ENCODE data around the gene MPZL3. TPM values are rescaled to one million over a fixed set of nuclear protein-coding genes. Genes with fewer than 3 reads are reported as not detected.

The MPZL3 gene
- total RNA-seq = 2.8 TPM

GRCh38 chr11:118251858-118252652 is at the start of gene MPZL3:
Gene MPZL3 (minus strand): TSS chr11:118252365. CDS start chr11:118252294, 71 bp downstream.

GRCh38 chr11:118263695-118264568 is 11.8 kb upstream of the MPZL3 start, which contains the start of gene MPZL2:
Gene MPZL2 (minus strand): TSS chr11:118264297. CDS start chr11:118264153, 144 bp downstream.

GRCh38 chr11:118224511-118225188 is 27.5 kb downstream of the MPZL3 start, which contains the start of gene JAML:
Gene JAML (minus strand): TSS chr11:118225011. CDS start chr11:118214866, 10,145 bp downstream.

Small RNAs within 50 kb of the gene (small RNA-seq; reads per million reads assigned to genes)
- gene HSPE1P18 = not detected

Other genes with a start within 250 kb of the MPZL3 start
- gene TMPRSS4, start 175.3 kb downstream of the MPZL3 start, total RNA-seq = not detected
- gene SMIM35, start 165.4 kb downstream of the MPZL3 start, total RNA-seq = under 0.01 TPM
- gene SCN4B, start 99.5 kb downstream of the MPZL3 start, total RNA-seq = 14.5 TPM
- gene SCN2B, start 75.7 kb downstream of the MPZL3 start, total RNA-seq = 15.0 TPM
- 0.92 TPM for gene JAML, start 27.4 kb downstream of the MPZL3 start, total RNA-seq
- gene MPZL2, start 11.9 kb upstream of the MPZL3 start, total RNA-seq = 1.2 TPM
- not detected for gene CD3E, start 52.4 kb upstream of the MPZL3 start, total RNA-seq
- not detected for gene CD3D, start 90.3 kb upstream of the MPZL3 start, total RNA-seq
- not detected for gene CD3G, start 92.0 kb upstream of the MPZL3 start, total RNA-seq
- gene UBE4A, start 107.2 kb upstream of the MPZL3 start, total RNA-seq = 62.3 TPM
- 60.7 TPM for gene ATP5MG, start 149.2 kb upstream of the MPZL3 start, total RNA-seq
- gene KMT2A, start 184.1 kb upstream of the MPZL3 start, total RNA-seq = 59.5 TPM

Measured in diencephalon (tissue), 1 donor.